ENCODE results near the gene GNAS.

The GNAS gene

DNA sequence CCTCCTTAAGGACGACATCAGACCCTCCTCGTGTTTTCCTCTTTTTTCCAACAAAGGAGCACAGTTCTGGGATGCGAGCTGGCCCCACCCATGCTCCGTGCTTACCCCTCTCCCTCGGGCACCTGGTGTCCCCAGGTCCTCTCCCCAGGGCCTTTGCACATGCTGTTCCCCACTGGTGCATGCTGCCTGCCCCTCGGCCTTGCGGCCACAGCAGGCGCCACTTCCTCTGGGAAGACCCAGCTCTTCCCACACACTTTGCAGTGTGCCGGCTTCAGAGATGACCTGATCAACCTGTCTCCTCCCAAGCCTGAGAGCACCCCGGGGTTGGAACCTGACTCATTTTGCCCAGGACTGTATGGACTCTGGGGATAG is 41.7 kb upstream of the GNAS start:
- no peak for TF ChIP-seq CTCF (IDR thresholded peaks at IDR 0.05; ENCODE audit: low read depth, low read length, missing control alignments)
- H3K27ac ChIP-seq: no peak overlapping the region
- H3K36me3 ChIP-seq (replicated peaks): no peaks in the 10 kb centered on the region
- in situ Hi-C loops (cut with HindIII; ENCODE audit: low pct_ligation_motif_present, low sequenced_read_pairs): no loop called here
- H3K4me3 ChIP-seq (ENCODE audit: low read depth, low read length): no peak overlapping the region
- H3K27me3 ChIP-seq (replicated peaks): no peaks in the 10 kb centered on the region
- DNase-seq: no peak

DNA sequence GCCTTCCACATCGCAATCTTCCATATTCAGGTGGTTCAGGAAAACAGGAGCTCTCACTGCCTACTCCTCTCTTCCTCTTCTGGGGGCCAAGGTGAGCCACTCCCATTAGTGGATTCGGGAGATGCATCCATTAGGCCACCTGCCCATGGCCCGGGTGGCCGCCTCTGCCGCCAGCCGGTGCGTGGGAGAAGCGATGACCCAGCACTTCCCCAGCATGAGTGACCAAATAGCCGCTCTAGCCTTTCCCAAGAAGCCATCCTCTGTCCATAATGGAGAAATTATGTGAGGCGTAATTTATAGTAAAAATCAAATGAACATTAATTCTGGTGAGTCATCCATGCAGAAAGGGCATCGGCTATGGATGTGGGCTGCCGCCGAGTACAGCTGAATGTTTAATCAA is 41.2 kb upstream of the GNAS start:
- in situ Hi-C loops (cut with HindIII; ENCODE audit: low pct_ligation_motif_present, low sequenced_read_pairs): no loop called here
- Histone ChIP-seq H3K27ac (no peak overlapping the region), H3K27me3 (replicated peaks) (no peaks in the 10 kb centered on the region), H3K36me3 (replicated peaks) (no peaks in the 10 kb centered on the region), H3K4me3 (ENCODE audit: low read depth, low read length) (no peak overlapping the region)
- no peak for TF ChIP-seq CTCF (IDR thresholded peaks at IDR 0.05; ENCODE audit: low read depth, low read length, missing control alignments)
- DNase-seq: no peak

GRCh38 chr20:58813369-58813768 is 39.1 kb upstream of the GNAS start:
- no peak overlapping the region for H3K4me3 ChIP-seq (ENCODE audit: low read depth, low read length)
- H3K27ac ChIP-seq: no peak overlapping the region
- in situ Hi-C loops (cut with HindIII; ENCODE audit: low pct_ligation_motif_present, low sequenced_read_pairs): no loop called here
- H3K36me3 ChIP-seq (replicated peaks): no peaks in the 10 kb centered on the region
- H3K27me3 ChIP-seq (replicated peaks): no peaks in the 10 kb centered on the region
- TF ChIP-seq CTCF (IDR thresholded peaks at IDR 0.05; ENCODE audit: low read depth, low read length, missing control alignments): no peak
- no peak for DNase-seq

DNA sequence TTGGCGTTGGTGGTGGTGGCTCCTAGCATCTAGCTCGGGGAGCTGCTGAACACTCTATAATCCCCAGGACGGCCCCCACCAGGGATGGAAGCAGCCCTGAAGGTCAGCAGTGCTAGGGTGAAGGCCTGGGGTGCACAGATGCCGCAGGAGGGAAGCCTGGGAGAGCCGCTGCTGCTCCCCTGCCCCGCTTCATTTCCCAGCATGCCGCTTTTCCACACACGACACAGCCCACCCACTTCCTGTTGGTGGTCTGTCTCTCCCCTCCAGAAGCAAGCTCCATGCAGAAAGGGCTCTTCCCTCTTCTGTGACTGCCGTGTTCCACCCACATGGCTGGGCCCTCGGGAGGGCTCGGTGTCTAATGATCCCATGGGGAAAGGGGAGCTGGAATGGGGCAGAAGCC is 37.1 kb upstream of the GNAS start:
- in situ Hi-C loops (cut with HindIII; ENCODE audit: low pct_ligation_motif_present, low sequenced_read_pairs): no loop called here
- no peaks in the 10 kb centered on the region for H3K27me3 ChIP-seq (replicated peaks)
- no peak for DNase-seq

GRCh38 chr20:58816051-58816450 is 36.5 kb upstream of the GNAS start:
- in situ Hi-C loops (cut with HindIII; ENCODE audit: low pct_ligation_motif_present, low sequenced_read_pairs): no loop called here
- Histone ChIP-seq H3K27ac (no peak overlapping the region), H3K36me3 (replicated peaks) (no peaks in the 10 kb centered on the region), H3K27me3 (replicated peaks) (no peaks in the 10 kb centered on the region), H3K4me3 (ENCODE audit: low read depth, low read length) (no peak overlapping the region)
- TF ChIP-seq CTCF (IDR thresholded peaks at IDR 0.05; ENCODE audit: low read depth, low read length, missing control alignments): no peak
- no peak for DNase-seq

More for the DNA sequence above, 37.1 kb upstream of the GNAS start:
- Histone ChIP-seq H3K4me3 (ENCODE audit: low read depth, low read length) (no peak overlapping the region), H3K36me3 (replicated peaks) (no peaks in the 10 kb centered on the region), H3K27ac (no peak overlapping the region)
- TF ChIP-seq CTCF (IDR thresholded peaks at IDR 0.05; ENCODE audit: low read depth, low read length, missing control alignments): no peak

DNA sequence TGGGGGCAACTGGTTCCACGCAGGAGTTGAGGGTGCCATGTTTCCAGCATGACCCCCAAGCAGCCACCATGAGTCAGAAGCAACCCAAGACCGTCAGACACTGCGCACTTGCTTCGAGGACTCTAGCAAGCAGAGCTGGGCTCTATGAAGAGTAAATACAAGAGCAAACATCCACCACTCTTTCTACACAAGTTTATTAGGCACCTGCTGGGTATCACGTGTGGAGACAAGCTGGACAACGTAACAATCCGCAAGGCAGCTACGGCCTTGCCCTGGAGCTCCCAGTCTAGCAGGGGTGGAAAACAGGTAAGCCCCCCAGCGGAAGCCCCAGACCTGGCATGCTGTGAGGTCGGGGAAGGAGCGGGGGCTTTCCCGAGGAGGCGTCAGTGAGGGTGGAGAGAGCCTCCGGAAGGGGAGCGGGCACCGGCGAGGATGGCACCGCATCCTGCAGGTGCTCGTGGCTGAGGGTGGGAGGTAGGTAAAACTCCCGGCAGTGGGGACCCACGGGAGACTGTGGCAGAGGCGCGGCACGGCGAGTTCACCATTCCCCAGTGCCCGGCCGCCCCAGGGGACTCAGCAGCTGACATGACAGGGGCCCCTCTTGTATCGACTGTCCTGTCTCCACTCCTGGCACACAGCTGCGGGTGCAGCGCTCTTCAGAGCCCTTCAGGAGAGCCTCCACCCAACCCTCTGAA is 35.4 kb upstream of the GNAS start:
- H3K4me3 ChIP-seq (ENCODE audit: low read depth, low read length): no peak overlapping the region
- TF ChIP-seq CTCF (IDR thresholded peaks at IDR 0.05; ENCODE audit: low read depth, low read length, missing control alignments): no peak
- no peaks in the 10 kb centered on the region for H3K36me3 ChIP-seq (replicated peaks)
- DNase-seq: no peak
- in situ Hi-C loops (cut with HindIII; ENCODE audit: low pct_ligation_motif_present, low sequenced_read_pairs): no loop called here
- no peak overlapping the region for H3K27ac ChIP-seq
- no peaks in the 10 kb centered on the region for H3K27me3 ChIP-seq (replicated peaks)

Measured in brain microvascular endothelial cell (primary cell).